DMS153 treated with DMSO at 0.1 percent for 48 hours (cell line): ENCODE measurements around the gene AIFM2.
"Not testable (repeated sequence)": the region's sequence is repeated elsewhere in the genome, so short reads cannot be mapped to it uniquely, and the experiment has no call there.

ENCODE experiments used
- DNase-seq: peaks from one replicate; lab custom pipeline; 2025; ENCODE audit not compliant: unreplicated experiment; lab: John Stamatoyannopoulos, UW

The AIFM2 gene

DNA sequence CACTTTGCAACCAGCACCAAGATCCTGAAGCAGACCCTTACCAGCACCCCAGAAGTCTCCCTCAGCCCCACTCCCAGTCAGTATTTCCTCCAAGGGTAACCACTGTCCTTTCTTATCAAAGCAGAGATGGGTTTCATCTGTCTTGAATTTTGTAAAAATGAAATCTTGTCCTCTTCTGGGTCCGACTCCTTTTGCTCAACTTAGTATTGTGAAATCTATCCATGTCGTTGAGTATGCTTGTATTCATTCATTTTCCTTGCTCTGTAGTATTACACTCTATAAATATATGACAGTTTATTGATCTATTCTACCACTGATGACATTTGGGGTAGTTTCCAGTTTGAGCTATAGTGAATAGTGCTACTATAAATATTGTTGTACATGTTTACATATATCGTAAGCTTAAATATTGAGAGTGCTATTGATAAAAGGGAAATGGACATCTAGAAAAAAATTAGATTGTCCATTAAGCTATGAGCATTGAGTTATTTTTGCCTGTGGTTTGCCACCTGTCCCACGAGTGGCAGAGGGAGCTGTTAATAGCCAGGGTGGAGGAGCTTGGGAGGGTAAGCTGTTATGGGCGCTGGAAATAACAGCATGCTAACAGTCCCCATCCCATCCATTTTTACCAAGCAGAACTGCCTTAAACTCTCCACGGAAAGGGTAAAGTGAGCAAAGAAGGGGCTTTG lies 36.5 kb downstream of the AIFM2 start:
- DNase-seq, result no peak

DNA sequence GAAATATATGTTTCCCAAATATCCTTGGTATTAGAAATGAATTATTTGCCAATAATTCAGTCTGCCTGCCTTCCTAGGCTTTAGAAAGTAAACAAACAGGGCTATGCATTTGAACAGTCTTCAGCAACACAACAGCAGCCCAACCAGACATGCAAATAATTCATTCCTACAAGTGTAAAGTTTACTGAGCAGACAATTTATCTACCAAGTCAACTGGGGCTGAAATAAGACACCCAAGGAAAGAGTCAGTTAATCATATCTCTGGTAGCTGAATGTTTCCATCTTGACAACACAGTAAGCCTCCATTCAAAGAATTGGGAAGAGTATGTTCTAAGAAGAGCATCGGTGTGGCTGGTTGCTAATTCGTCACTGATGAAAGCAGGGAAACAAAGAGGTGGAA lies 38.4 kb downstream of the AIFM2 start:
- DNase-seq, result no peak

DNA sequence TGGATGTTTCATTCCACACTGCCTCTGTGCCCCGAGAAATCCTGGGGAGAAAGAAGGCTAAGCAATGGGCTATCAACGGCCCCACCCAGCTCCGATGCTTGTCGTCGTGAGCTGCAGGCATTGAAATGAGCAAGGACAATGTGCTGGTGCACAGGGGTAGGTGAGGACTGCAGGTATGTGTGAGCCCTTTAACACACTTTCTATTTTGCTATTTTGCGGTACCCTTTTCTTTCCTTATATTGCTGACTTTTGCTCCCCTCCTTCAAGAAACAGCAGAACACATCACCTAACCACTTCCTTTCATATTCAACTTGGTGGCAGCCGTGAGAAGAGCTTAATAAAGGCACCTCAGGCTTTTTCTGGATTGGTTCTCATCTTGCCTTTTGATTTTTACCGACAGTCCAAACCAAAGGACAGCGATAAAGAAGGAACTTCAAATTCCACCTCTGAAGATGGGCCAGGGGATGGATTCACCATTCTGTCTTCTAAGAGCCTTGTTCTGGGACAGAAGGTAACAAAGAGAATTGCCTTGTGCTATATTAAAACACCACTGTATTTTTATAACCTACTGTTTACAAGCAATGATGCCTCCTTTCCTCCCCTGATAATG lies 39.2 kb downstream of the AIFM2 start:
- no peak for DNase-seq

DNA sequence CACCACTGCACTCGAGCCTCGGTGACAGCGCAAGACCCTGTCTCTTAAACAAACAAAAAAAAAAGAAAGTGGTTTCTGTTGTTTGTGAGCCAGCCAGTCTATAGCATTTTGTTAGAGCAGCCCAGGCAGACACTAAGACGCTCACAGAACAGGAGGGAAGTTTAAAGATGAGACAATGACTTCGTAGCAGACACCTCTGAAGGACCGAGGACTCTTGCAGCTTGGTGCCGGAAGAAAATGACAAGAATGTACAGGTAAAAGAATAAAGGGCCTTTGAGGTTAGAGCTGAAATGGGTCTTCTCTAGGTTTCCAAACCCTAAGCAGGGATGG lies 40.3 kb downstream of the AIFM2 start:
- no peak for DNase-seq

DNA sequence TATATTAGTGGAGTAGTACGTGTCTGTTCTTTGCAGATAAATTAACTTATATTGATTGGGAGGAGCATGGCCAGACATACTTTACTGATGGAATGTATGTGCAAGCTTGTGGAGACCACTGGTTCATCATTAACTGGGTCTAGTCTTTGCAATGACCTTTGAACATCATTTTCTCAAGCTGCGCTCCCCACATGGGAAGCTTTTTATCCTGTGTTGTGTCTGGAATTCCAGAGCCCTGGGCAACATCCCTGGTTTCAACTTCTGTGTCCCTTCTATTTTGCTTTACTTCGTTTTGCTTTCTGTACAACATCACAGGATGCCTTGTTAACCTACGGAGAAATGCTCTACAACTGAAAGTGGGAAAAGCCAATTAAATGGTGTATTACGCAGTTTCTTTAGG lies 41.7 kb downstream of the AIFM2 start:
- no peak for DNase-seq

DNA sequence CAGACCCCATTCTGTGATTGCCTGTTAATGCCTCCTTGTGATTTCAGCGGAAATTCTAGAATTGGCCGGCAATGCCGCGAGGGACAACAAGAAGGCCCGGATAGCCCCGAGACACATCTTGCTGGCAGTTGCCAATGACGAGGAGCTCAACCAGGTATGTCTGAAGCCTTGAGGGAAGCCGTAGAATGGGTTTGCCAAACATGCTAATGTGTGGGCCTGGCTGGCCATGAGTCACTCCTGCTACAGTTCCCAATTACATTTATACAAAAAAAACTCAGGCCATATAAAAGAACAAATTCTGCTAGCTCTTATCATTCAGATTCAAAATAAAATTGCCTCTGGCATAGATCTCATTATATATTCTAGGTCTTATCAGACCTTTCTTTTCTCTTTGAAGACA lies 42.6 kb downstream of the AIFM2 start:
- no peak for DNase-seq

DNA sequence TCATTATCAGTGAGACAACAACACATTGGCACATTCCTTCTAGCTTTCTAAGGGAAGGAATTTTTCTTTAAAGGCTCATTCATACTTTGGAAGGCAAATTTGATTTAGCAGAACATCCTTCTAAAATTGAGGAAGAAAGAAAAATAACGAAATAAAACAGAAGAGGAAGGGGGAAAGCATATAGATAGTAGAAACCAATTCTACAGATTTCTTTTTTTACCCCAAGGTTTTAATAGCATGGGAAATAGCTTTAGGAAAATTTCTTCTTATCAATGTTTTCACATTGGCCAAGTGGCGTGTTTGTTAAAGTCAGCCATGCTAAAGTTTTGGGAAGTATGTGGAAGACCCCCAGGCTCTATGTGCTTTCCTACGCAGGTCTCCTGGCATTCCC lies 44.3 kb downstream of the AIFM2 start:
- no peak for DNase-seq

DNA sequence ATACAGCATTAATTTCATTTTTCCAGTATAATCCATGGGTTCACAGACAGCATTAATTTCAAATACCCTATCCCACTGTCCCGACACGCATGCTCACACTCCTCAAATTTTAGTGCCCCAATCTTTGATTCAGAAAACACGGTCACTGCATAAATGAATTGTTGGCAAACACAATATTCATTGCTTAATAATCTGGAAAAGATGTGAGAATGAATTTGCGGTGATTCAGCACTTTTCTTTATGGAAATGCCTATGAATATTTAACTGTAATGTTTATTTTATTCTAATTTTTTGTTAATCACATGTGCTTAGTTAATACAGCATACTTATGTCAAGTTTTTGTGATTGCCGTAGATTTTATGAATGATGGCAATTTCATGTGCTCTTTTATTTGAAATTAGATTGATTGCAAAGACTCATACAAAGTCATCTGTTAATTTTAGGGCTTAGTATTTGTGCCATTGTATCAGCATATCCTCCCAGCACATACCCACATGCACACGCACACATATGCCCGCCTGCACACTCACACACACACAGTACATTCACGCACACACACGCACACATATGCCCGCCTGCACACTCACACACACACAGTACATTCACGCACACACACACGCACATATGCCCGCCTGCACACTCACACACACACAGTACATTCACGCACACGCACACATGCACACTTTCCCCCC lies 44.9 kb downstream of the AIFM2 start:
- no peak for DNase-seq

DNA sequence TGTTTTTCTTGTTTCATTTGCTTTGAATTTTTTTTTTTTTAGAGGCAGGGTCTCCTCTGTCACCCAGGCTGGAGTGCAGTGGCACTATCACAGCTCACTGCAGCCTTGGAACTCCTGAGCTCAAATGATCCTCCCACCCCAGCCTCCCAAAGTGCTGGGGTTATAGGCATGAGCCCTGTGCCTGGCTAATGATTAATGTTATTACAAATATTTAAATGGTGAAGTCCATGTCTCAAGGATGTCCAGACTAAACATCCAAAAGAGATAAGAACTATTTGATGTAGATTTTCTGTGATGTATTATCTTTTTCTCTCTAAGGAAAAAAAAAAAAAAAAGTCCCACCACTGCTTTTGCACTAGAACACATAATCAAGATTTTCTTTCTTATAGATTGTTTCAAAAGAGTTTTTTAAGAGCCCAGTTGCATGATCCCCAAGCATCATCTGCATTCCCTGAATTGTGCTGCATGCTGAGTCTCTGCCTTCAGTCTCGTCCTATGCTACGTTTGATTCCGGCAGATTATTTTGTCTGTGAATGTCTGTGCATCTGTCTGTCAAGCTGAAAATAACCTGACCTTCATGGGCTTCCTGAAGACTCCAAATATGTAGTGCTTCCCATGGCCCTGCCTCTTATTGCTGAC lies 46.5 kb downstream of the AIFM2 start:
- no peak for DNase-seq

DNA sequence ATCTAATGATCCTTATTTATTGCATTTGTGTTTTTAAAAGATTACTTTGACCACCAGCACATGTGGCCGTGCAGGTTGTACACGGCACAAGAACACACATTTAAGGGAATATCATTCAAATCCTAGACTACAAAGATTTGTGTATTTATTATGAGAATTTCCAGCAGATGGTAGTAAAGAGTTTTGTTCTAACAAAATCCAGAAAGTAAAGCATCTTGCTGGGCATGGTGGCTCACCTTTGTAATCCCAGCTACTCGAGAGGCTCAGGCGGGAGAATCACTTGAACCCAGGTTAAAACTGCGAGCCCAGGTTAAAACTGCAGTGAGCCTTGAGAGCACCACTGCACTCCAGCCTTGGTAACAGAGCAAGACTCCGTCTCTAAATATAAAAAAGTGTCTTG lies 48.4 kb downstream of the AIFM2 start:
- DNase-seq, result no peak

DNA sequence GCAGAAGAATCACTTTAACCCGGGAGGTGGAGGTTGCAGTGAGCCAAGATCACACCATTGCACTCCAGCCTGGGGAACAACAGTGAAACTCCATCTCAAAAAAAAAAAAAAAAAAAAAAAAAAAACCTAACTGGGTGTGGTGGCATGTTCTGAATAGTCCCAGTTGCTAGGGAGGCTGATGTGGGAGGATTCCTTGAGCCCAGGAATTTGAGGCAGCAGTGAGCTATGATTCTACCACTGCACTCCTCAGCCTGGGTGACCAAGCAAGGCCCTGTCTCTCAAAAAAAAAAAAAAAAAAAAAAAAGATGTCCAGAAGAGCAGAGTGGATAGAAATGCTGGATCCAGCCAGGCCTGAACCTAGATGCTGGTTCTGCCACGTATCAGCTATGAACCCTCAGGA lies 51.8 kb downstream of the AIFM2 start:
- DNase-seq, result not testable (repeated sequence)

DNA sequence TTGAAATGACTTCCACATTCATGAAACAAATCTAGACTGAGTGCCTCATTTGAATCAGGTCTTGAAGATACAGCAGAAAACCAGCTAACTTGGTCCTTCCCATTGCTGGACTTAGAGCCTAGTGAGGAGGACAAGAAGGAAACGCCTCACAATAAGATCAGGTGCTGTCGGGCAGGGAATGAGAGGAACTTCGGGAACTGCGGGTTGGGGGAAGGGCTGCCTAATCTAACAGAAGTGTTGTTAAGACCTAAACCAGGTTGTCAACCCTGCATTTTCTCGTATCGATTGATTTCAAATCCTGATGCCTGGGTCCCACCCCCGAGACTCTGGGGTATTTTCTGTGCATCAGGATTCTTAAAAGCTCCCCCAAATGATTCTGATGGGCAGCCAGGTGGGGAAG lies 53.7 kb downstream of the AIFM2 start:
- DNase-seq, result no peak

DNA sequence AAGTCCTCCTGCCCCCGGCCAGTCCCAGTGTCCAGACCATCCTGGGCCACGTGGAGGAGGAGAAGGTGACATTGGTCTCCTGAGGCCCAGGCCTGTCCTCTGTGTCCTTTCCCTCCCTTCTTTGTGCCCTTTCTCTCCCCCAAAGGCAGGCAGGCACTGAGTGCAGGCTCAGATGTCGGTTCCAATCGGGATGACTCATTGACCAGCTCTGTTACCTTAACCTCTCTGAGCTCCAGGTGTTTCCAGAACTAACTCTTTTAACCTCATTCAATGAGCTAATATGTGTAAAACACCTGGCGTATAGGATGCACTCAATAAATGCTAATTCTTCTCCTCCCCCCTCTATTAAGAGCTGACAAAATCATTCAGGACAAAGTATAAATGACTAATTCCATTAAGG lies 54.3 kb downstream of the AIFM2 start:
- no peak for DNase-seq

DNA sequence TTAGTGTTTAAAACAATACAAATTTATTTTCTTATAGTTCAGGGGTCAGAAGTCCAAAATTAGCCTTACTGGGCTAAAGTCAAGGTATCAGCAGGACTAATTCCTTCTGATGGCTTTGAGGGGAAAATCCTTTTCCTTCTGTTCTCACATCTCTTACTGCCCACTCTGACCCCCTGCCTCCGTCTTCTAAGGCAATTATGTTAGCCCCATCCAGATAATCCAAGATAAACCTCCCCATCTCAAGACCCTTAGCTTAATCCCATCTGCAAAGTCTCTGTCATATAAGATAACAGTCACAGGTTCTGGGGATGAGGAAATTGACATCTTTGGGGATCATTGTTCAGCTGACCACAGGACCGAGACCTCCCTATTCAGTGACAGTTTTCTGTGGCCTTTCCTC lies 57.7 kb downstream of the AIFM2 start:
- DNase-seq, result no peak

DNA sequence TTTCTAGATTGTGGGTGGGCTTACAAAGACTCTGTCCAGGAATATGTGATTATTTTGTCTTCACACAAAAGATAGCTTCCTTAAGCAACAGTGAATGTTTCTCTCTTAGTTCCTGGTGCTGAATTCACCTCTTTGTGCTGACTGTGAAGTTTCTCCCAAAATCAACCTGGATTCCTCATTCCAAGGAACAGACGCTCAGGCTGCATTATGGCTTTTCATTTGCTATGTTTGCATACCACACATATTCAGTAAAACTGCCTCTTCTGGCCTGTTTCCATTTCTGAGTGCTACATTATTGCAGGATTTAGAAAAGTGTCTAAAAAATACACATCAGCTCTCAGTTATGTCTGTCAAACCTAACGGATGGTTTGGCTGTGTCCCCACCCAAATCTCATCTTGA lies 58.5 kb downstream of the AIFM2 start:
- DNase-seq, result no peak

DNA sequence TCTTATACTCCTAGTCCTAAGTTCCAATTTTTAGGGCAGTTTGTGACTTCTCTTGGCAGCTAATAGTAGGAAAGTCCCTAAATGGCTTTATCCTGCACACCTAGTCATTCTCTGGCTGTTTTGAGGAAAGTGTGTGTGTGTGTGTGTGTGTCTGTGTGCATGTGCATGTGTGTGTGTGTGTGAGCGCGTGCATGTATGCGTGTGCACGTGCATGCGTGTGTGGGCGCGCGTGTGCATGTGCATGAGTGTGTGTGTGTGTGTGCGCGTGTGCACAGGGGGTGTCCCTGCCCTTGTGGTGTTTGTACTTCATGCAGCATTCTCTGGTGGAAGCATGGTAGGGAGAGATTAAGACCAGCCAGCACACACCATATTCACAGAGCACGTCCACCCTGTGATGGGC lies 61.8 kb downstream of the AIFM2 start:
- no peak for DNase-seq

DNA sequence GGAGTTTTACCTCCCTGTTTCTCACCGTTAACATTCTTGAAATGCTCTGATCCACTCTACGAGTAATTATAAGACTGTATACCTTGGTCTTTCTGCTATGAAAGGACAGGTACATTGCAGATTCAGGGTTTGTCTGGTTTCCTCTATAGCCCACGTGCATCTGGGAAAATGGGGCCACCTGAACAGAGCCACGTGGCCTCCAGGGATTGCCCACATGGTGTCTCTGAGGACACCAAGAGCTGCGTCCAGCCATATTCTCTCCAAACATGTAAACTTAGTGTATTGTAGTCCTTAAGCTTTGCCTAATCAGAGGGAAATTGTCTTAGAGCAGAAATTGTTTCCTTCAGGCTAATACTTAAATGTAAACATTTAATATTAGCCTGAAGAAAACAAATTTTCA lies 63.3 kb downstream of the AIFM2 start:
- no peak for DNase-seq

DNA sequence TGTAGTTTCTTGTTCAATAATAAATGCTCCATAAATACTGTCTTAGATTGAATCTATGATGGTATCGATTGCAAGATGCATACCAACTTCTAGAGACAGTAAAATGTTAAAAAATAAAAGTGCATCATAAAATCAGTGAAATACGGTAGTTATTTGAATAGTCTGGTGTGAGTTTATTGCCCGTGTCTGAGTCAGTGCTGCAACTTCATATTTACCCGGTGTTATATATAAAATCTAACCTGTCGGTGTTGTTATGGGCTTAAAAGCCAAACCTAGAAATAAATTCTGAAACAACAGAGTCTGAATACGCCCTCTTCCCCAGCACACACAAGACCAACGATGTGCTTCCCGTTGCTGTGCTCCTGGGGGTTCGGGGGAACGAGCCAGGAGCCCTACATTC lies 63.7 kb downstream of the AIFM2 start:
- DNase-seq, result no peak

DNA sequence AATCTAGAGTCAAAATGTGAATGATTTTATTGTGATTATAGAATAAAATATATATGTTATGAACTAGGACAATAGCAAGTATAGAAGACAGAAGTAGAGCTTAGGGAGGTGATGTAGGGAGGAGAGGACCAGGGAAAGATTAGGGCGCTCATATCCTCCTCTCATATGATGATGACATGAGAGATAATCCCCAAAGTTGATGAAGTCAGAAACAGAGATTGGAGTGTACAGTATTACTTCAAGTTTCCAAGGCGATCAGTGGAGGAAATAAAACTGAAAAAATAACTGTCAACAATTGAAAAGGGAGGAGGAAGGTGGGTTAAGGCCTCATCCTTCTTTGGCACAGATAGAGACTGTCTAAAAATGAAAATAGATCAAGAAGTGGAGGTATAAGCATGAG lies 65.0 kb downstream of the AIFM2 start:
- DNase-seq, result no peak

DNA sequence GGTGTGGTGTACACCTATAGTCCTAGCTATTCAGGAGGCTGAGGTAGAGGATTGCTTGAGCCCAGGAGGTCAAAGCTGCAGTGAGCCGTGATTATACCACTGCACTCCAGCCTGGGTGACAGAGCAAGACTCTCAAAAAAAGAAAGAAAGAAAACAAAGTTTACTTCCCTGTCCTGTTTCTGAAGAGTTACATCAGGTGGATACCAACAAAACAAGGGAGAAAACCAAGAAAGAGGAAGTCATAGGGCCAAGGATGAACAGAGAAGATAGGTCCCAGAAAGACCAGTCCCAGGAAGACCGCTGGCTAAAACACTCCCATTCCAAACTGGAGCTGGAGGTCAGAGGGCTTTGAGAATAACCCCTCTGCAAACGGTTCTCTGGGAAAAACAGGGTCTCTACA lies 66.4 kb downstream of the AIFM2 start:
- DNase-seq, result no peak

DNA sequence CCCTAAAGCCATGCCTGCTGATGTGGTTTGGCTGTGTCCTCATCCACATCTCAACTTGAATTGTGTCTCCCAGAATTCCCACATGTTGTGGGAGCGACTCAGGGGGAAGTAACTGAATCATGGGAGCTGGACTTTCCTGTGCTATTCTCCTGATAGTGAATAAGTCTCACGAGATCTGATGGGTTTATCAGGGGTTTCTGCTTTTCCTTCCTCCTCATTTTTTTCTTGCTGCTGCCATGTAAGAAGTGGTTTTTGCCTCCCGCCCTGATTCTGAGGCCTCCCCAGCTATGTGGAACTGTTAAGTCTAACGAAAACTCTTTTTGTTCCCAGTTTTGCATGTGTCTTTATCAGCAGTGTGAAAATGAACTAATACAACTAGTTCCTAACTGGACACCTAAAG lies 68.1 kb downstream of the AIFM2 start:
- no peak for DNase-seq

DNA sequence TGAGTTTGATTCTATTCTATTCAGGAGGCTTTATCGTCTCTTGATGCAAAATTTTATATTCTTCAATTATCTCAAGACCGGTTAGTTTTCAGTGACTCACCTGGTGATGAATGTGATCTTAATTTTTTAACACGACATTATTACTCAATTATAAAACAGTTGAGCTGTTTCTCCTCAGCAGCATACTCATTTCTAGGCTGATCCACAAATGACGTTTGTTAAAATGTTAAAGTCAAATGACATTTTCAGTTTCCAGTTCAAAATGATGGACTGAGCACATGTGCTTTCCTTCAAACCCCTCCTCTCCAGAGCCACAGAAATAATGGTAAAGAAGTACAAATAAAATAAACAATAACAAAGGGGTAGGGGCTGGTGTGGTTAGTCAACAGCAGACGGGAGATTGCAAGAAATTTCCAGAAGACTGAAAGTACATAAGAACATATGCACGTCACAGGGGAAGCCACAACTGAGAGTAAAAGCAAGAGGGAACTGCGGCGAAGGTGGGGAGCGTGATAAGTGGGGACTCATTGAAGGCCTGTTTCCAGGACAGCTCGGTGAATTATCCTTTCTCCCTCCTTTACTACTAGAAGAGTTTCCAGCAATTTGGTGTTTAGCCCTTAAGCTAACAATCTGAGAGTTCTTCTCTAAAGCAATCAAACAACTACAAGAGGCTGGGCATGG lies 69.1 kb downstream of the AIFM2 start:
- DNase-seq, result no peak
